ENCODE data around the gene FAM83F.
"Not testable (repeated sequence)": the region's sequence is repeated elsewhere in the genome, so short reads cannot be mapped to it uniquely, and the experiment has no call there.

The FAM83F gene

DNA sequence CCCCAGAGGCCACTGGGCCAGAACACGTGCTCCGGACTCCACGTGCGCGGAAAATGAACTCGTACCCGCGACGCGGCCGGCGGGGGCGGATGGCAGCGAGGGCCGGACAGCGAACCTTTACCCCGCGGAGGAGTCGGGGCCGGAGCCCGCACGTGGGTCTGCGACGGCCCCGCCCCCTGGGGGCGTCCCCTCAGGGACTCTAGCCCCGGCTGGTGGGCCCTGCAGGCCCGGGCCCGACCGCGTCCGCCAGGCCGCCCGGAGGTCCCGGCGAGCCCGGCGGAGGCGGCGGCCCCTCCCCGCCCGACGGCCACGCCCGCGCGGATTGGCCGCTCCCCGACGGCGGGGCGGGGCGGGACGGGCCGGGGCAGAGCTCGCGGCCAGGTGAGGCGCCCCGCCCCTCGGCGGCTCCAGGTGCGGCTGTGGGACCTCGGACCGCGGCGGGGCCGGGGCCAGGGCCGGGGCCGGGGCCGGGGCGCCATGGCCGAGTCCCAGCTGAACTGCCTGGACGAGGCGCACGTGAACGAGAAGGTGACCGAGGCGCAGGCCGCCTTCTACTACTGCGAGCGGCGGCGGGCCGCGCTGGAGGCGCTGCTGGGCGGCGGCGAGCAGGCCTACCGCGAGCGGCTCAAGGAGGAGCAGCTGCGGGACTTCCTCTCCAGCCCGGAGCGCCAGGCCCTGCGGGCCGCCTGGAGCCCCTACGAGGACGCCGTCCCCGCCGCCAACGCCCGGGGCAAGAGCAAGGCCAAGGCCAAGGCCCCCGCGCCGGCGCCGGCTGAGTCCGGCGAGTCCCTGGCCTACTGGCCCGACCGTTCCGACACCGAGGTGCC lies at the start of gene FAM83F:
TSS of gene FAM83F (plus strand) at position 389 of the 827 bp plus-strand sequence. CDS start at position 478, 89 bp downstream.
- TF ChIP-seq GATA1 (IDR thresholded peaks at IDR 0.05; ENCODE audit: low read depth, low read length), result no peak
- TF ChIP-seq POLR2A (IDR thresholded peaks at IDR 0.05; ENCODE audit: low read length), result peak; percentile 56
- peak; percentile 84 to 86 for DNase-seq

DNA sequence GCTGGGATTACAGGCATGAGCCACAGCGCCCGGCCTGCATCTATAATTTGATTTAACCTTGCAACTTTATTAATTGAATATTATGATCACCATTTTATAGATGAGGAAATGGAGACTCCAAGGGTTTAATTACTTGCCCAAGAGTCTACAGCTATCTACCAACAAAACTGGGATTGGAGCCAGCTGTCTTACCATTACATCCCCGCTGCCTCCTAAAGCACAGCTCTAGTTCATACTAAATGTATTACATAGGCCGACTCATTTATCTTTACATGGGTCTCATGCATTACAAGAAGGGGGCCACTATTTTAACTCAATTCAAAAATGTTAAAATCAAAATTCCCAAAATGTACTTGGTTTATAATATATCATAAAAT lies 48.6 kb upstream of the FAM83F start:
- no peak for TF ChIP-seq POLR2A (IDR thresholded peaks at IDR 0.05; ENCODE audit: low read length)
- TF ChIP-seq GATA1 (IDR thresholded peaks at IDR 0.05; ENCODE audit: low read depth, low read length), result no peak
- peak; percentile 67 to 83 for DNase-seq

DNA sequence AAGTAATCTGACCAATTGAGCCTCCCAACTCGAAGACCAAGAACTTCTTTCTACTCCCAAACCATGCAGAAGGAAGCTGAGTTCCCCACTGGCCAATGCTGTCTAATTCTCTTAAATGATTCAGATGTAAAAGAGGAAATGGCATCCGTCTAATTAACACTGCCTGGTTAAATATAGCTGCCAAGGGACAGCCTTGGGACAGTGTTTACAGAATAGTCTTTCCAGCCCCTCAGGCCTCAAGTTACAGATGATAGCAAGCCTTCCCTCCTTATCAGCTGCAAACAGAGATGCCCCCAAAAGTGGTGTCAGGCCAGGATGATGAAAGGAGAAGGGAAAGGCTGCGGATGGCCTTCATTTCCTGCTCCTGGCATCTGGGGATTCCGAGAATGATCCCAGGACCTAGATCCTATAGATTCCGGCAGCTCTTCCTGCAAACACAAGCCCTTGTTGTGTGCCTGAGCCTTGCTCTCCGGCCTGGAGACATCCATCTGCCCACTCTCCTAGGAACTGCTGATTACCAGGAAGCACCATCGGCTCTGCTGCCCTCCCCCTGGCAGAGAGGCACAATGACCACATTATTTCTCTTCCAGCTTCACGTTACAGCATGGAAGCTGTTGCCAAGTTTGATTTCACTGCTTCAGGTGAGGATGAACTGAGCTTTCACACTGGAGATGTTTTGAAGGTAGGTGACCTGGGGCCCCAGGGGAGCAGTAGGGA lies 48.1 kb upstream of the FAM83F start:
- TF ChIP-seq POLR2A (IDR thresholded peaks at IDR 0.05; ENCODE audit: low read length) (peak; percentile 83), GATA1 (IDR thresholded peaks at IDR 0.05; ENCODE audit: low read depth, low read length) (peak; percentile 81)
- DNase-seq, result peak; percentile 94 to 97

DNA sequence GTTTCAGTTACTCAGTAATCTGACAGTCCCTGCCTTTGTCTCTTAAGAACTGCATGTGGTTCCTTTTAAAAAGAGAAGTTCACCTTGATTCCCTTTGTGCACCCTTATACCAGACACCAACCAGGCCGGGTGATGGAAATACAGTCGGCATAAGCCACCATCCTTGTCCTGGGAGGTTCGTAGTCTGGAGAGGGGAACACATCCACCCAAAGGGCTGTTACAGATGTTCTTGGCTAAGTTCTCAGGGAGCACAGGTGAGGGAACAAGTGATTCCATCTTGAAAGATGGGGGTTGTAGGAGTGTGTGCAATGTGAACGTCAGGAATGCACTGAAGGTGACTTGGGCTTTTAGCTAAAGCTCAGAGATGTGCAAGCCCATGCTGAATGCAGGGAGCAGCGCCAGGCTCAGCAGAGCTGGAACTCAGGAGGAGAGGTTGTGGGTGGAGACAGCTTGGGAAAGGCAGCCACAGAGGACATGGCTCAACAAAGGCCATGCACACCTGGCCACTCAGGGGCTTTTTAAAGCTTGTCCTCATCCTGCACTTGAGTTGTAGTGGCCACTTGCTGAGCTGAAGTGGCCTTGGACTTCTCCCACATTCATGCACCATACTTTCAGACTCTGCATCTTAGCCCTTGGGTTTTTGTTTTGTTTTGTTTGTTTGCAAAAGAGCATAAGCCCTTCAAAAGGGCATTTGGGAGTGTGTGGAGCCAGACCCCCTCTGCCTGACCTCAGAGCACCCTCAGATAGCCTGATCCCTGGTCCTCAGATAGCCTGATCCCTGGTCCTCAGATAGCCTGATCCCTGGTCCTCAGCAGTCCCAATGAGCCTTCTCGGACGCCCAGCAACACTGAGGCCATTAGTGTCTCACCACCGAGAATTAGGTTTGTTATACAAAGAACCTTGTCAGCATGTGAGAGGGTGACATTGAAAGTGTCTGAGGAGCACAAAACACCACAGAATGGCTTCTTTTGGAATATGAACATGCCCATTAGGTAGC lies 47.2 kb upstream of the FAM83F start:
- peak; percentile 62 to 80 for DNase-seq

DNA sequence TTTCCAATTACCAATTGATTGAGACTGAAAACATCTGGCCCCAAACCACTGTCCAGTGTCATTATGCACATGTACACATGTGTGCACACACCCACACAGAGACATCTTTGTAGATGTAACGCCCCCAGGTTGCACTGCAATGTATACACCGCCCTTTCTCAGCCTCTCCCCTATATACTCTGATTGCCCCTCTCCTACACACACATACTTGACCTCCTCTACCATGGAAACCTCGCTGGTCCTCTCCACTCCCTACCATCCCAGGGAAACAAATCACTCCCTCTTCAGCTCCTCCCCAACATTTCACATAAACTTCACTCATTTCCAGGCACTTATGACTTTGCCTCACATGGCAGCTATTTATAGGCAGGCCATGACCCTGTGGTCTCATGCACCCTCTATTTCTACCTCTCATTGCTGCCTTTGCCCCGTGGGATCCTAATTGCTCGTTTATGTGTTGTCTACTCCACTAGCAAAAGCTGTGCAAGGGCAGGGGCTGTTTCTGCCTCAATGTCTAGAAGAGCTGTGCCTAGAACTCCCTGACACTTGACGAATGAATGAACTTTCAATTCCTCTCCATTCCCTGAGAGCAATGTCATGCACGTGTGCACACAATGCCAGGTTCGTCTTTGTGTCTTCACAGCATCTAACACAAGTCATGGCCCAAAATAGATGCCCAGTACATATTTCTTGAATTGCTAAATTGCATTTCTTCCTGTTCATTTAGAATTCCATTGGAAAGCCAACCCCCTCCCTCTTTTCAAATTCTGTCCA lies 44.6 kb upstream of the FAM83F start:
- DNase-seq, result no peak
- TF ChIP-seq POLR2A (IDR thresholded peaks at IDR 0.05; ENCODE audit: low read length) (no peak), GATA1 (IDR thresholded peaks at IDR 0.05; ENCODE audit: low read depth, low read length) (no peak)

More for the DNA sequence above, 47.2 kb upstream of the FAM83F start:
- no peak for TF ChIP-seq POLR2A (IDR thresholded peaks at IDR 0.05; ENCODE audit: low read length)
- no peak for TF ChIP-seq GATA1 (IDR thresholded peaks at IDR 0.05; ENCODE audit: low read depth, low read length)

DNA sequence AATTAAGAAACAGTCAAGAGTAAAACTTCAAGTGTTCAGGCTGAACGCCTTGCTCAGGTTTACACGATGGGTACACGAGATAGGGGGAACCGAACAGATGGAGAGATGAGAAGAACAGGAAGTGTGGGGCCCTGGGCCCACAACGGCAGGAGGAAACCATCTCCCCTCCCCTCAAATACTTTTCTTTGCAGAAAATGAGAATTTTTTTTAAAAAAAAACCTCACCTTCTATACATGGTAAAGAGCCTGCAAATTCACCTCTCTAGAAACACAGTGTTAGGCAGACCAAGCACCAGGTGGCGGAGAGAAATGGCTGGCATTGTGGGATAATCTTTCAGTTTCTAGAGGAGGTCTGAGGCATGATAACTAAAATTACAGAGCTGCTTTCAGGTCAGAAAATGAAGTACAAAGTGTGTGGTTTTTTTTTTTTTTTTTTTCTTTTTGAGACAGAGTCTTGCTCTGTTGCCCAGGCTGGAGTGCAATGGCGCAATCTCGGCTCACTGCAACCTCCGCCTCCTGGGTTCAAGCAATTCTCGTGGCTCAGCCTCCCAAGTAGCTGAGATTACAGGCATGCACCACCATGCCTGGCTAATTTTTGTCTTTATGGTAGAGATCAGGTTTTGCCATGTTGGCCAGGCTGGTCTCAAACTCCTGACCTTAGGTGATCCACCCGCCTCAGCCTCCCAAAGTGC lies 43.0 kb upstream of the FAM83F start:
- not testable (repeated sequence) for DNase-seq

DNA sequence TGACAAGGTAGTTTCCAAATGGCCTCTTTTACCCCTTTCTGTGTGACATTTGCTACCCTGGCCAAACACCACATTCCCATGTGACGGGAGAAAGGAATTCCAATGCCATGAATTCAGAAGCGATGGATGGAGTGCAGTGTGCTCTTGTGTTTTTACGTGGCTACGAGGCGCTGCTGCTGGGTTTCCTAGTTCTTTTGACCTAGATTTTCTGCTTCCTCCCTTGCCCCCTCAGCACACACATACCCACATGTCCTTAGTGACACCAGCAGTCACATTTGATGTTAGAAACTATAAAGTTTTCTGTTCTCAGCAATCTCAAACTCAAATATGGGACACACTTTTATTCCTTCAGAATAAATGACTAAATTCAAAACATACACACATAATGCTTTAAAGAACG lies 42.4 kb upstream of the FAM83F start:
- DNase-seq, result no peak
- TF ChIP-seq POLR2A (IDR thresholded peaks at IDR 0.05; ENCODE audit: low read length) (no peak), GATA1 (IDR thresholded peaks at IDR 0.05; ENCODE audit: low read depth, low read length) (no peak)

DNA sequence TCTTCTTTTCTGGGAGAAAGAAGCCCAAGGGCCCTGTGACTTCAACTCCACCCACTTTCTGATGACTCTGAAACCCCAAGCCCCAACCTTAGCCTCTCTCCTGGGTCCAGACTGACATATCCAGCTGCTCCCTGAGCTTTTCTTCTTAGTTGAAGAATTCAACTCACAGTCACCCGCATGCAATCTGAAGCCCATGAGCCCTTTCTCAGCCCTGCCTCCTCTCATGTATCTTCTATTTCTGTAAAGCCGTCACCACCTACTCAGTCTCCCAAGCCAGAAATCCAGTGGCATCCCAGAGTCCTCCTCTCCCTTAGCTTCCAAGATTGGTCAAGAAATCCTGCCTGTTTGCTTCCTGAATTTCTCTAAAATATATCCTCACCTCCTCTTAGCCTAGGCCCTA lies 41.7 kb upstream of the FAM83F start:
- no peak for TF ChIP-seq POLR2A (IDR thresholded peaks at IDR 0.05; ENCODE audit: low read length)
- no peak for TF ChIP-seq GATA1 (IDR thresholded peaks at IDR 0.05; ENCODE audit: low read depth, low read length)
- DNase-seq, result no peak

DNA sequence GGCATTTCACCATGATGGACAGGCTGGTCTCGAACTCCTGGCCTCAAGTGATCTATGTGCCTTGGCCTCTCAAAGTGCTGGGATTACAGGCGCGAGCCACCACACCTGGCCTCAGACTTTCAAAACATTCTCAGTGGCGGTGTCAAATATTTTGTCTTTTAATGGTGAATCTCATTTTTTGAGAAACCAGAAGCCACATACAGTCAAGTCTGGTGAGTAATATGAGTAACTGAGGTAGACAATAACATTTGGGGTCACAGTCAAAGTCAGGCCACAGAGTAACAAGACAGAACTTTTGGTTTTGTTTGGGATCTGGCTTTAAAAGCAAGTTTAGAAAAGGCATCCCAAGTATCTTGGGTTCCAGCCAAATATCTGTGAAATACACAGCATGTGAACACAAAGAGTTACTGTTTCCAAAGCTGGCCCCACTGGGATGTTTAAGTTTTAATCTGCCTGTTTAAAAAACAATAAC lies 40.1 kb upstream of the FAM83F start:
- DNase-seq, result no peak
- TF ChIP-seq POLR2A (IDR thresholded peaks at IDR 0.05; ENCODE audit: low read length) (no peak), GATA1 (IDR thresholded peaks at IDR 0.05; ENCODE audit: low read depth, low read length) (no peak)

DNA sequence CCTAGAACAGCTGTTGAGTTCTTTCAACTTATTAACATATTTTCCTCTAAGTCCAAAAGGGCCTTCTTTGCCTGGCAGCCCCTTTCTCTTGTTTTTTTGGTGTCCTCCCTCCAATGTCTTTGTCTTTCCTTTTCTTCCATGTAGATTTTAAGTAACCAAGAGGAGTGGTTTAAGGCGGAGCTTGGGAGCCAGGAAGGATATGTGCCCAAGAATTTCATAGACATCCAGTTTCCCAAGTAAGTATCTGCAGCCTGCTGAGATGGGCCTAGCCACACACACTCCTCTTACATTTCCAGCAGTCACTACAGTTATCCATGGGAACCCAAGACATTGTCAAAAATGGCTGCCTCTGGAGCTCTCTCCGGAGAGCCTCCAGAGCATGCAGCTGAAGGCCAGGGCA lies 39.1 kb upstream of the FAM83F start:
- no peak for TF ChIP-seq POLR2A (IDR thresholded peaks at IDR 0.05; ENCODE audit: low read length)
- no peak for TF ChIP-seq GATA1 (IDR thresholded peaks at IDR 0.05; ENCODE audit: low read depth, low read length)
- DNase-seq, result no peak

DNA sequence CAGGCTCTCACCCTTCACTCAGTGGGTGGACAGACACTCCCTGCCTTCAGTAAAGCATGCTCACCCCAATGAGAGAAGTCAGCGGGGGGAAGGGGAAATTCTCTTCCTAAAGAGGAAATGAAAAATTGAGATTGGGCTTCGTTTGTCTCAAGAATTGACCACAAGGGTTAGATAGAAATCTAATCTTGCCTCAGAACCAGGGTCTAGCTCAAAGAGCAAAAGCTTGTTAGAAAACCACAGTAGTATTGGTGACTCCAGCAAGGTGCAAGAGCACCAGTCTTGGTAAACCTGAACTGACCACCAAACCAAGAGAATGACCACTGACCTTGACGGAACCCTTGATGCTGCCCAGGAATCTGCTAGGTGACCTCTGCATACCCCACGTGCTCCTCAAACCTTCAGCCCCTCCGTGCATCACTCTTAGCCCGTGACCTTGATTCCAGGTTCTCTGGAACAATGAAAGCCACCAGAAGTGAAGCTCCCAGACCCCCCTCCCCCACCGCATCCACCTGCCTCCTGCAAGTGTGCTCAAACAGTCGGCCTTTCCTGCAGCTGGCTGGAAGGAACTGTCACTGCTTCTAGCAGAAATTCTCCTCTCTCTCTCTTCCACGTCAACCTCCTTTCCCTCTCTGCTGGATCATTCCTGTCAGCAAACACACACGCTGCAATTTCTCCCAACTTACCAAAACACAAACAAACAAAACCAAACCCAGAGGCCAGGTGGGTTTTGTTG lies 37.7 kb upstream of the FAM83F start:
- DNase-seq, result peak in 1 of 2 experiments; percentile 58
- no peak for TF ChIP-seq GATA1 (IDR thresholded peaks at IDR 0.05; ENCODE audit: low read depth, low read length)
- TF ChIP-seq POLR2A (IDR thresholded peaks at IDR 0.05; ENCODE audit: low read length), result no peak
